ENCODE results near the gene GRIA3. TPM values are rescaled to one million over a fixed set of nuclear protein-coding genes. Genes with fewer than 3 reads are reported as not detected.
"Not testable (repeated sequence)": the region's sequence is repeated elsewhere in the genome, so short reads cannot be mapped to it uniquely, and the experiment has no call there.

The GRIA3 gene
- total RNA-seq, 1 donor from 2014 or later: not detected

GRCh38 chrX:123348468-123348867 lies 164.4 kb downstream of the GRIA3 start:
- DNase-seq (ENCODE audit: low read depth in 2 of 2): no peak

- DNase-seq (ENCODE audit: low read depth in 2 of 2): no peak
Measured at GRCh38 chrX:123350226-123350625, 166.1 kb downstream of the GRIA3 start.

- no peak for DNase-seq (ENCODE audit: low read depth in 2 of 2)
Measured at GRCh38 chrX:123357941-123358340, 173.9 kb downstream of the GRIA3 start.

- no peak for DNase-seq (ENCODE audit: low read depth in 2 of 2)
Measured at GRCh38 chrX:123358457-123358856, 174.4 kb downstream of the GRIA3 start.

GRCh38 chrX:123361371-123361770 lies 177.3 kb downstream of the GRIA3 start:
- no peak for DNase-seq (ENCODE audit: low read depth in 2 of 2)

GRCh38 chrX:123386196-123386595 lies 202.1 kb downstream of the GRIA3 start:
- DNase-seq (ENCODE audit: low read depth in 2 of 2): not testable (repeated sequence)

GRCh38 chrX:123392921-123393320 lies 208.8 kb downstream of the GRIA3 start:
- no peak for DNase-seq (ENCODE audit: low read depth in 2 of 2)

- no peak for DNase-seq (ENCODE audit: low read depth in 2 of 2)
Measured at GRCh38 chrX:123399709-123400108, 215.6 kb downstream of the GRIA3 start.

GRCh38 chrX:123405231-123405630 lies 221.2 kb downstream of the GRIA3 start:
- no peak for DNase-seq (ENCODE audit: low read depth in 2 of 2)

GRCh38 chrX:123408821-123409737 lies 225.0 kb downstream of the GRIA3 start:
- no peak for DNase-seq (ENCODE audit: low read depth in 2 of 2)

GRCh38 chrX:123422875-123423274 lies 238.8 kb downstream of the GRIA3 start:
- peak; percentile 15 to 17 for DNase-seq (ENCODE audit: low read depth in 2 of 2)

- DNase-seq (ENCODE audit: low read depth in 2 of 2): peak in 1 of 2 donors; percentile 2
Measured at GRCh38 chrX:123424546-123424945, 240.5 kb downstream of the GRIA3 start.

GRCh38 chrX:123425471-123425870 lies 241.4 kb downstream of the GRIA3 start:
- DNase-seq (ENCODE audit: low read depth in 2 of 2): no peak

- no peak for DNase-seq (ENCODE audit: low read depth in 2 of 2)
Measured at GRCh38 chrX:123425904-123426303, 241.8 kb downstream of the GRIA3 start.

GRCh38 chrX:123432361-123433150 lies 248.5 kb downstream of the GRIA3 start:
- DNase-seq (ENCODE audit: low read depth in 2 of 2): no peak

- no peak for DNase-seq (ENCODE audit: low read depth in 2 of 2)
Measured at GRCh38 chrX:123436512-123437136, 252.5 kb downstream of the GRIA3 start.

- not testable (repeated sequence) for DNase-seq (ENCODE audit: low read depth in 2 of 2)
Measured at GRCh38 chrX:123439926-123440325, 255.8 kb downstream of the GRIA3 start.

- no peak for DNase-seq (ENCODE audit: low read depth in 2 of 2)
Measured at GRCh38 chrX:123442764-123443163, 258.7 kb downstream of the GRIA3 start.

GRCh38 chrX:123447506-123447905 lies 263.4 kb downstream of the GRIA3 start:
- DNase-seq (ENCODE audit: low read depth in 2 of 2): no peak

GRCh38 chrX:123449335-123449734 lies 265.3 kb downstream of the GRIA3 start:
- DNase-seq (ENCODE audit: low read depth in 2 of 2): no peak

GRCh38 chrX:123450222-123450621 lies 266.1 kb downstream of the GRIA3 start:
- peak; percentile 1 to 12 for DNase-seq (ENCODE audit: low read depth in 2 of 2)

All from lung microvascular endothelial cell (primary cell).